NCI-H2107 treated with DMSO at 0.1 percent for 48 hours (cell line): ENCODE measurements around the gene THAP5.
A peak's percentile ranks its signal among the peaks of the same experiment; 100 is the strongest.

Experiments
- DNase-seq: peaks from one replicate; lab custom pipeline; 2025; ENCODE audit not compliant: unreplicated experiment; lab: John Stamatoyannopoulos, UW

The THAP5 gene

DNA sequence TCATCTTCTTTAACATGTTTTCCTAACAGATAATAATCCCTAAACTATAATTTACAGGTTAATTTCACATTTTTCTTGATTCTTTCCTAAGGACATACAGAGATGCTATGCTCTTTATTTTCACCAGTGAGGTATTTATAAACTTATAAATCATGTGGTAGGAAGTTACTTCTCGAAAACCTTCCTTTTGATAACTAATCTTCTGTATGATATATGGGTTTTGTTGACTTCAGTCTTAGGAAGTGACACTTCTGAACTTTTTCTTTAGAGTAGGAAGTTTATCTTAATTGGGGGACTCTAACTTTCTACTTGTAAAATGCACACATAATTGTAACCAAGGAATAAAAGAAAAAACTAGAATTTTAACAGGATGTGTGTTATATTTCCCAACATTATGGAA, 33.8 kb downstream of the THAP5 start:
- DNase-seq = no peak

DNA sequence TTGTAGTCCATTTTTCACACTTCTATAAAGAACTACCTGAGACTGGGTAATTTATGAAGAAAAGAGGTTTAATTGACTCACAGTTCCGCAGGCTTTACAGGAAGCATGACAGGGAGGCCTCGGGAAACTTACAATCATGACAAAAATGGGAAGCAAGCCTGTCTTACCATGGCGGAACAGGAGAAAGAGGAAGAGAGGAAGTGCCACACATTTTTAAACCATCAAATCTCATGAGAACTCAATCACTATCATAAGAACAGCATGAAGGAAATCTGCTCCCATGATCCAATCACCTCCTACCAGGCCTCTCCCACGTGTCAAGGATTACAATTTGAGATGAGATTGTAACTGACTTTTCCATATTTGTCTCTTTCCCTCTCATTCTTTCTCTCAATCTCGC, 34.2 kb downstream of the THAP5 start:
- DNase-seq = no peak

DNA sequence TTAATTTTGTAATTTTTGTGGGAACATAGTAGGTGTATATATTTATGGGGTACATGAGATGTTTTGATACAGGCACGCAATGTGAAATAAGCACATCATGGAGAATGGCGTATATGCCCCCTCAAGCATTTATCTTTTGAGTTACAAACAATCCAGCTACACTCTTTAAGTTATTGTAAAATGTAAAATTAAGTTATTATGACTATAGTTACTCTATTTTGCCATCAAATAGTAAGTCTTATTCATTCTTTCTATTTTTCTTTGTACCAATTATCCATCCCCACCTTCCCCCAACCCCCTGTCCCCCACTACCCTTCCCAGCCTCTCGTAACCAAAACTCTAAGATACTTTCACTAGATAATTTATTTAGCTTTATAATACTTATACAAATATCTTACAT, 35.8 kb downstream of the THAP5 start:
- no peak for DNase-seq

GRCh38 chr7:108529341-108529740, 40.2 kb downstream of the THAP5 start:
- peak; percentile 92 for DNase-seq

DNA sequence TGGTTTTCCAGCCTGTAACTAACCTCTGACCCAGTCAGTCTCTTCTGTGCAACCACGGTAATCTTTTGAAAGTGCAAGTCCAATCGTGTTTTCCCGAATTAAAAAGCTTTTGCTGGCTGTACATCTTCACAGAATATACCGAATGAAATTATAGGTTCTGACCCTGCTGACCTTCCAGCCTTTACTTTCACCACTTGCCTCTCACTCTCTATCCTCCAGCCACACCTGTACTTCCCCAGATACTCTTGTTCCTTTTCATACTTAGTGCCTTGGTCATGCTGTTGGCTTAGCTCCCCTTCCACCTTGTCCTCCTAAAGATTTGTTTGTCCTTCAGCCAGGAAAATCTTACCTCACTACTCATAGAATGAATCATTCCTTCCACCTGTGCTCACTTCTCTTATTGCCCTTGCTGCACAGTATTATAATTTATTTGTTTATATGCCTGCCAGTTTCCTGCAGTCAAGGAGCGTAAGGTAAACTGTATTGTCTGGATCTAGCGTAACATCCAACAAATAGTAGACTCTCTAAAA, 41.3 kb downstream of the THAP5 start:
- no peak for DNase-seq

GRCh38 chr7:108526768-108527017, 42.8 kb downstream of the THAP5 start:
- DNase-seq = no peak

GRCh38 chr7:108525985-108526767, 43.3 kb downstream of the THAP5 start, which contains the start of gene PNPLA8:
PNPLA8 (minus strand) TSS chr7:108526135; CDS start chr7:108515491, 10,644 bp downstream.
- peak; percentile 99 for DNase-seq

DNA sequence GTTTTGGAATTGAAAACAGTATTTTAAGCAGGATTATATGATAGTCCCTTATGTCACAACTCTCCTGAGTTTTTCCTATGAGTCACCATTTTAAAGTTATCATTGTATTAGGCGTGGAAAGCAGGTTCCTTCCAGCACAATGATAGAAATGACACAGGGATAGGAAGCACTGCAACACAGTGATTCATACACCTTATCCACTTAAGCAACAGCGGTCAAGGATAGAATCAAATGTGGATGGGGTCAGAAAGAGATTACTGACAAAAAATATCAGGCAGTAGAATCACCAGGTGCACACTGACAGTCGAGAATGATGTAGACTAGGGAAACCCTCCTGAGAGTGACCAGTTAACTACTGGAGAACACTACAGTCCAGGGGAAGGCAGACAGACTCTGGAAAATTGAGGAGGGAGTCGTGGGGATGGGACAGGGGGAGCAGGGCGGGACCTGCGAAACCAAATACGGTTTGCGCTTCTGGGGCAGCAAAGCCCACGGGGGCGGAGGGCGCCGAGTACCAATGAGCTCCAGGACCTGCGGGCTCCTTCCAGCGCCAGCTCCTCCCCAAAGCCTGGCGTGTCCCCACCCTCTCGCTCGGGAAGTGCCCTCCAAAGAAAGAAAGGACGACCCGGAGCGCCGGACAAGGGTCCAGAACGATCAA, 44.0 kb downstream of the THAP5 start:
- DNase-seq = peak; percentile 84

- DNase-seq = no peak
Observed at GRCh38 chr7:108522780-108523179, 46.7 kb downstream of the THAP5 start.

GRCh38 chr7:108517951-108518350, 51.6 kb downstream of the THAP5 start:
- no peak for DNase-seq

GRCh38 chr7:108515630-108516029, 53.9 kb downstream of the THAP5 start:
- no peak for DNase-seq

- no peak for DNase-seq
Observed at GRCh38 chr7:108515013-108515412, 54.5 kb downstream of the THAP5 start.
